ENCODE data around the gene AP2M1.

The AP2M1 gene

DNA sequence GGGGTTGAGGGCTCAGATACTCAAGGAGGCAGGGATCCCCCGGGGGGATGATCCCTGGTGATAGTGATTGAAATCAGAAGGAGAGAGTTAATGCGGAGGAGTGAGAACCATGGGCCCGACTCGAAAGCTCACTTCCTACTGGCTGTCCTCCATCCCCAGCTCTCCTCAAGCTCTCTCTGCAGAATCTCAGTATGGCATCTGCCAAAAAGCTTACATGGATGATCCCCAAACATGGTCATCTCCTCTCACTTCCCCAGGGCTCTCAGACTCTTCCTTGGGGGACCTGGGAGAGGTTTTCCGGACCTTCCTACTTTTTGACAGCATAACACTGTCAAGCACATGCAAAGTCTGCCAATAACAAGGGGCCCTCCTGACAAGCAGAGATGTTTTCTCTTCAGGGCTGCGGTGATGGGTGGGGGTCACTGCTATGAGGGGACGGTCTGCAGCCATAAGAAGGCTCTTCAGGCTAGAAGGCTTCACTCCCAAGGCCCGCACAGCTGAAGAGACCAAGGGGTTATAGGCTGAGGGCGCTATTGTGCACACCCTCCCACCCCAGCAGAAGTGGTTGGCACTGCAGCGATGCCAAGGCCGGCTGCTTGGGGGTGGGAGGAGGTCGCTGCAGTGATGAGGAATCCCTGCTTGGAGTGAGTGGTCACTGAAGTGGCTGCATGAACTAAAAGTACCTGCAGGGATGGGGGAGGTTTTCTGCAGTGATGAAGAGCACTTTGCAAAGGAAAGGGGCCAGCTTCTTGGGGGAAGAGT is 53.9 kb downstream of the AP2M1 start:
- no peak for DNase-seq (ENCODE audit: low read depth in 2 of 2)

- peak; percentile 32 to 52 for DNase-seq (ENCODE audit: low read depth in 2 of 2)
These were observed 54.9 kb downstream of the AP2M1 start, which contains the start of gene VWA5B2 for GRCh38 chr3:184229394-184230080. VWA5B2 (plus strand) TSS chr3:184229585; CDS start chr3:184230529, 944 bp downstream.

GRCh38 chr3:184230081-184230602 is 55.5 kb downstream of the AP2M1 start:
- no peak for DNase-seq (ENCODE audit: low read depth in 2 of 2)

DNA sequence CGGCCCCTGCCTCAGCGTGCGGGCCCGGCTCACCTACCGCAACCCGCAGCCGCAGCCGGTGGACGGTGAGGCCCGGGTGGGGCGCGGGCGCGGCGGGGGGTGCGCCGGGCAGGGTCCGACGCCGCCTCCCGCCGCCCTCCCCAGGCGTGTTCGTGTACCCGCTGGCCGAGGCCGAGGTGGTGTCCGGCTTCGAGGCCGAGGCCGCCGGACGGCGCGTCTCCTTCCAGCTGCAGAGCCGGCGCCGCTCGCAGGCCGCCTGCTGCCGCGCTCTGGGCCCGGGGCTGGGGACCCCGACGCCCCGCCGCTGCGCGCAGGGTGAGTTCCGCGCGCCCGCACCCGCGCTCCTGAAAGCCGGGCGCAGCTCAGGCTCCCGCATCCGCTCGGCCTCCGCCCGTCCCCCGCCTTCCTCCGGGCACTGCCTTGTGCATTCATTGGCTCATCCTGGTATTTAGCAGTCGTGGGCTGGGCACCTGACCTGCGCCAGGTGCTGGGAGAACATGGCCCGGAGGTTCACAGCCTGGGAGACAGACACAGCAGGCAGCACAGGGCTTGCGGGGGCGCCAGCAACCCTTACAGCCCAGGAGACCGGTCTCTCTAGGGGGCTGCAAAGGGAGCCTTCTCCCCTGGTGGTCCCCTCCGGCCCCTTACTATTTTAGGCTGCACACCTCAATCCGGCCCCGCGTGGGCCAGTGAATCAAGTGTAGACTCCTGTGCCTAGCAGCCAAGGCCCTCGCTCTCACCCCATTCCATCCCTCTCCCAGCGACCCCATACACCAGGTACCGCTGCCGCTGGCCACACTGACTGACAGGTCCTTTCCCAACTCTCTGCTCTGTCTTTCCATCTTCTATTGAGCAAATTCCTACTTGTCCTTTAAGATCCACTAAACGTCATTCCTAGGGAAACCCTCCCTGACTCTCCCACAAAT is 56.2 kb downstream of the AP2M1 start:
- no peak for DNase-seq (ENCODE audit: low read depth in 2 of 2)

- no peak for DNase-seq (ENCODE audit: low read depth in 2 of 2)
These were observed 57.0 kb downstream of the AP2M1 start for GRCh38 chr3:184231671-184232070.

DNA sequence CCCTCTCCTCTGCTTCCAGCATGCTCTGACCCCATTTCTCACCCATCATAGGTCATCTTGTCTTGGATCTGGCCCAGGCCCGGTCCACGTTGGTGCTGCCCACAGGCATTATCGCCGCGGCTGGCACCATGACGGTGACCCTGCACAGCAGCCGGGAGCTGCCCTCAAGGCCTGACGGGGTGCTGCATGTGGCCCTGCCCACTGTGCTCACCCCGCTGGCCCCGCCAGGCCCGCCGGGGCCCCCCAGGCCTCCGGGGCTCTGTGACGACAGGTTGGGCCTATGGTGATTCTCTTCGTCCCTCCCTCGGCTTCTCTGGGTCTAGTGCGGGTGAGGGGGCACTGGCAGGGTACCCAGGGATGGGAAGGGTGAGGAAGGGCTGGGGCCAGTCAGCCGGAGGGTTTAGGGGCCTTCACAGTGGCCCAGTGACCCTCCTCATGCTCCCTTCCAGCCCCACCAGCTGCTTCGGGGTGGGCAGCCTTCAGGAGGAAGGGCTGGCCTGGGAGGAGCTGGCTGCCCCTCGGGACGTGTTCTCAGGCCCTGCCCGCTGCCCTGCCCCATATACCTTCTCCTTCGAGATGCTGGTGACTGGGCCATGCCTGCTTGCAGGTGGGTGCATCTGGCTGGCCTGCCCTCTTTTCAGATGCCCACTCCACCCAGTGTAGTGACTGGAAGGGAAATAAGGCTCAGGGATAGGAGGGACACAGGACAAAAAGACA is 58.6 kb downstream of the AP2M1 start:
- no peak for DNase-seq (ENCODE audit: low read depth in 2 of 2)

All from activated CD4-positive, alpha-beta T cell treated with anti-CD3 and anti-CD28 coated beads for 24 hours (primary cell).